Measurements from ENCODE around the gene CD53.
"Not testable (repeated sequence)": the region's sequence is repeated elsewhere in the genome, so short reads cannot be mapped to it uniquely, and the experiment has no call there.

The CD53 gene

GRCh38 chr1:110872745-110873720 lies at the start of gene CD53:
TSS of gene CD53 (plus strand) at chr1:110873148. CDS start at chr1:110891409, 18,261 bp downstream.
- peak; percentile 64 for DNase-seq
- peak; percentile 60 for ATAC-seq (ENCODE audit: insufficient read depth, low read depth)
- Histone ChIP-seq H3K9me3 (ENCODE audit: insufficient read depth, low read length, severe bottlenecking) (no peaks in the 10 kb centered on the region), H3K27me3 (ENCODE audit: insufficient read depth, low read length, poor library complexity) (no peaks in the 10 kb centered on the region), H3K4me2 (ENCODE audit: insufficient read depth, low read length) (peak within 1 kb of the TSS; percentile 80), H3K9ac (ENCODE audit: low read depth, low read length) (peak within 1 kb of the TSS; percentile 80), H2AFZ (ENCODE audit: low read depth, low read length) (peak within 1 kb of the TSS; percentile 98), H3K4me1 (ENCODE audit: insufficient read depth, low read length) (peaks cover 61% of the 10 kb centered on the region), H3K79me2 (ENCODE audit: insufficient read depth, low read length) (peaks cover 56% of the 10 kb centered on the region), H3K36me3 (ENCODE audit: insufficient read depth, low read length) (peaks cover 5% of the 10 kb centered on the region), H3K4me3 (ENCODE audit: low read depth in 1 of 2, low read length in 2 of 2) (peak within 1 kb of the TSS; percentile 90 to 93), H4K20me1 (ENCODE audit: insufficient read depth, low read length) (no peaks in the 10 kb centered on the region), H3K27ac (ENCODE audit: low read length) (peak within 1 kb of the TSS; percentile 95)
- no peak for TF ChIP-seq CTCF (IDR thresholded peaks at IDR 0.05; ENCODE audit: borderline replicate concordance, extremely low read depth, low read length, poor library complexity, severe bottlenecking)
- no peak for TF ChIP-seq EZH2 (IDR thresholded peaks at IDR 0.05; ENCODE audit: borderline replicate concordance, low read depth, low read length, severe bottlenecking)

GRCh38 chr1:110824192-110824591 lies 48.8 kb upstream of the CD53 start:
- ATAC-seq (ENCODE audit: insufficient read depth, low read depth) (no peak), DNase-seq (no peak)
- no peak overlapping the region for H3K9ac ChIP-seq (ENCODE audit: low read depth, low read length)
- no peaks in the 10 kb centered on the region for H3K79me2 ChIP-seq (ENCODE audit: insufficient read depth, low read length)
- H4K20me1 ChIP-seq (ENCODE audit: insufficient read depth, low read length) = no peaks in the 10 kb centered on the region
- no peak for TF ChIP-seq EZH2 (IDR thresholded peaks at IDR 0.05; ENCODE audit: borderline replicate concordance, low read depth, low read length, severe bottlenecking)
- H3K4me3 ChIP-seq (ENCODE audit: low read depth in 1 of 2, low read length in 2 of 2) = no peak overlapping the region
- H3K36me3 ChIP-seq (ENCODE audit: insufficient read depth, low read length) = no peaks in the 10 kb centered on the region
- no peak overlapping the region for H2AFZ ChIP-seq (ENCODE audit: low read depth, low read length)
- H3K27me3 ChIP-seq (ENCODE audit: insufficient read depth, low read length, poor library complexity) = no peaks in the 10 kb centered on the region
- no peaks in the 10 kb centered on the region for H3K4me1 ChIP-seq (ENCODE audit: insufficient read depth, low read length)
- H3K27ac ChIP-seq (ENCODE audit: low read length) = no peak overlapping the region
- H3K9me3 ChIP-seq (ENCODE audit: insufficient read depth, low read length, severe bottlenecking) = no peaks in the 10 kb centered on the region
- H3K4me2 ChIP-seq (ENCODE audit: insufficient read depth, low read length) = no peak overlapping the region

- Histone ChIP-seq H4K20me1 (ENCODE audit: insufficient read depth, low read length) (no peaks in the 10 kb centered on the region), H3K9me3 (ENCODE audit: insufficient read depth, low read length, severe bottlenecking) (no peaks in the 10 kb centered on the region), H3K9ac (ENCODE audit: low read depth, low read length) (no peak overlapping the region), H3K4me2 (ENCODE audit: insufficient read depth, low read length) (no peak overlapping the region), H3K79me2 (ENCODE audit: insufficient read depth, low read length) (no peaks in the 10 kb centered on the region), H3K27ac (ENCODE audit: low read length) (peak overlapping the region; percentile 10; the same call in 1 of the 2 replicates), H3K4me1 (ENCODE audit: insufficient read depth, low read length) (peaks cover 5% of the 10 kb centered on the region), H2AFZ (ENCODE audit: low read depth, low read length) (peak overlapping the region; percentile 24; the same call in 1 of the 2 replicates), H3K4me3 (ENCODE audit: low read depth in 1 of 2, low read length in 2 of 2) (no peak overlapping the region), H3K36me3 (ENCODE audit: insufficient read depth, low read length) (no peaks in the 10 kb centered on the region), H3K27me3 (ENCODE audit: insufficient read depth, low read length, poor library complexity) (no peaks in the 10 kb centered on the region)
- DNase-seq (peak; percentile 60), ATAC-seq (ENCODE audit: insufficient read depth, low read depth) (peak; percentile 99)
- no peak for TF ChIP-seq EZH2 (IDR thresholded peaks at IDR 0.05; ENCODE audit: borderline replicate concordance, low read depth, low read length, severe bottlenecking)
- peak; percentile 95 for TF ChIP-seq CTCF (IDR thresholded peaks at IDR 0.05; ENCODE audit: borderline replicate concordance, extremely low read depth, low read length, poor library complexity, severe bottlenecking)
Observed at GRCh38 chr1:110829955-110830553, 42.9 kb upstream of the CD53 start.

- H3K36me3 ChIP-seq (ENCODE audit: insufficient read depth, low read length); DNase-seq; ATAC-seq (ENCODE audit: insufficient read depth, low read depth); H3K9ac ChIP-seq (ENCODE audit: low read depth, low read length); H3K9me3 ChIP-seq (ENCODE audit: insufficient read depth, low read length, severe bottlenecking); H3K79me2 ChIP-seq (ENCODE audit: insufficient read depth, low read length); H3K4me2 ChIP-seq (ENCODE audit: insufficient read depth, low read length); H2AFZ ChIP-seq (ENCODE audit: low read depth, low read length); H3K27me3 ChIP-seq (ENCODE audit: insufficient read depth, low read length, poor library complexity); H3K4me3 ChIP-seq (ENCODE audit: low read depth in 1 of 2, low read length in 2 of 2); H3K4me1 ChIP-seq (ENCODE audit: insufficient read depth, low read length); H3K27ac ChIP-seq (ENCODE audit: low read length); H4K20me1 ChIP-seq (ENCODE audit: insufficient read depth, low read length): not testable (repeated sequence)
Observed at GRCh38 chr1:110833779-110834178, 39.2 kb upstream of the CD53 start.
